ENCODE results near the gene MEOX1. TPM values are rescaled to one million over a fixed set of nuclear protein-coding genes. Genes with fewer than 3 reads are reported as not detected.

MEOX1 gene
- total RNA-seq, 2 donors from 2014 or later: 0.64 to 4.1 TPM

DNA sequence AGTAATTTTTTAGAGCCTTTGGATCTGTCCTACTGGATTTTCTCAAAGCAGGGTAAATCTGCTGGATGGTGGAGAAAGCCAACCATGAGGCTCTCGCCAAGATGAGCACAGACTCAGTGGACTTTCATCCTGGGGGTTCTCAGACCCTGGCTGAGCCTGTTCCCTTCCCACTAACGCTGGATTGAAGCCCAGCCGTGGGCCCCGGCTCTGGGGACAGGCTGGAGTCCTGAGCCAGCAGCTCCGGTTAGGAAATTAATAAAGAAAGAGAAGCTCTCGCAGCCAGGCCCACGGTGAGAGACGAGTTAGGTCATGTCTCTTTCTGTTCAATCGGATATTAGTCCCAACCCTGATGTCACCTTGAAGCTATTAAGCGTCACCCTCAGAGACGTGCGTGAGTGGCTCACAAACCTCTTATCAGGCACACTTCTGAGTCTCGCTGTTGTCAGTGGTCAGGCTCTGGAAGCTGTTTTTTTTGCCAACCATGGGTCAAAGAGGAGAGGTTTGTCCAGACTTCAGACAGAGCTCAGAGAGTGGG, 27.1 kb downstream of the MEOX1 start:
- intact Hi-C loops (cut with DNase I): loop anchor here (10.0 kb wide), 1 partner anchor 60 kb away; no protein-coding TSS in a partner anchor
- Histone ChIP-seq H3K9me3 (no peaks in the 10 kb centered on the region), H3K4me3 (no peak overlapping the region), H3K27ac (no peak overlapping the region), H3K9ac (ENCODE audit: low read depth in 2 of 2, low read length in 2 of 2) (no peak overlapping the region), H3K4me1 (no peaks in the 10 kb centered on the region), H3K36me3 (no peaks in the 10 kb centered on the region), H3K27me3 (no peaks in the 10 kb centered on the region)
- no peak for TF ChIP-seq CTCF (IDR thresholded peaks at IDR 0.05)
- no peak for DNase-seq

DNA sequence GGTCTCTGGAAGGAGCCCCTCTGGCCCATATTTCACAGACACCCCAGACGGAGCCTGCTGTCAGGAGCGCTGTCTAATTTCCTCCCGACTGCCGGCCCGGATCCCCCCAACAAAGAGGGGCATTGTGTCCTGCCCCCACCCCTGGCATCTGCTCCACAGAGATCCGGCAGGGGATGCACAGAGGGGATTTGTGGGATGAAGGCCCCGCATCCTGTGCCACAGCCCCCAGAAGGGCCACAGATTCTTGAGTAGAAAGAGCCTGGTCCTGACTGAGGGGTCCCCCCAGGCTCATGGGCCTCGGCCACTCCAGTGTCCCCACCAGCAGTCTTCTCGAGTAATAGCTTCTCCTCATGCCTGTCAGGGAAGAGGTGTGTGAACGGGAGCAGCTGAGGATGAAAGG, 29.5 kb downstream of the MEOX1 start:
- Histone ChIP-seq H3K4me3 (no peak overlapping the region), H3K9me3 (no peaks in the 10 kb centered on the region), H3K9ac (ENCODE audit: low read depth in 2 of 2, low read length in 2 of 2) (no peak overlapping the region), H3K36me3 (no peaks in the 10 kb centered on the region), H3K27me3 (no peaks in the 10 kb centered on the region), H3K27ac (no peak overlapping the region), H3K4me1 (no peaks in the 10 kb centered on the region)
- intact Hi-C loops (cut with DNase I): loop anchor here (10.0 kb wide), 1 partner anchor 63 kb away; no protein-coding TSS in a partner anchor
- DNase-seq: no peak
- TF ChIP-seq CTCF (IDR thresholded peaks at IDR 0.05): no peak

- H3K4me3 ChIP-seq: no peak overlapping the region
- H3K4me1 ChIP-seq: no peaks in the 10 kb centered on the region
- DNase-seq: no peak
- intact Hi-C loops (cut with DNase I): loop anchor here (10.0 kb wide), 1 partner anchor 63 kb away; no protein-coding TSS in a partner anchor
- no peaks in the 10 kb centered on the region for H3K27me3 ChIP-seq
- H3K9ac ChIP-seq (ENCODE audit: low read depth in 2 of 2, low read length in 2 of 2): no peak overlapping the region
- H3K27ac ChIP-seq: no peak overlapping the region
- H3K36me3 ChIP-seq: no peaks in the 10 kb centered on the region
- no peaks in the 10 kb centered on the region for H3K9me3 ChIP-seq
- no peak for TF ChIP-seq CTCF (IDR thresholded peaks at IDR 0.05)
Observed at GRCh38 chr17:43631429-43631828, 30.3 kb downstream of the MEOX1 start.

DNA sequence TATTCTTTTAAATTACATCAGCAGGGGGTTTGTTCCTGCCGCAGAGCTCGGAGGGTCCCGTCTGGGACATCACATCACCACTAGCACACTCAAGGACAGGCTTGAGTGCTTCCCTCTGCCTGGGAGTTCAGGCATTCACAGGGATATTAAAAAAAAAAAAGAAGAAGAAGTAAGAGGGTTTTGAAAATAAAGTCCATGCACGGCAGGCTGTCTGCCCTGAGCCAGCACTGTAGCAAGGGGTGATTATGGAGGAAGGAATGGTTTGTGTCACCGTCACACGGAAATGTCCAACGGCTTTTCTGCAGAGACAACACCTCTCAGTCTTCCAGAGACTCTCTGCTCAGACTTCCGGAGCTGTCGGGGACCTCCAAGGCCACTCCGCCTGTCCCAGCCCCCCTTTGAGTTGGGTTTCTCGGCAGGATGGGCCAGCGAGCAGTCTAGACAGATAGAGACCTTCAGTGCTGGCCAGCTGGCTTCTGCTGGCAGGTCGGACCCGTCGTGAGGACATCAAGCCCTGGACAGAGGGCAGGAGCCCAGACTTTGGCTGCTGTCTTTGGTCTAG, 33.6 kb downstream of the MEOX1 start:
- intact Hi-C loops (cut with DNase I): no loop called here
- TF ChIP-seq CTCF (IDR thresholded peaks at IDR 0.05): no peak
- no peak overlapping the region for H3K9ac ChIP-seq (ENCODE audit: low read depth in 2 of 2, low read length in 2 of 2)
- no peaks in the 10 kb centered on the region for H3K9me3 ChIP-seq
- no peak overlapping the region for H3K4me3 ChIP-seq
- DNase-seq: no peak
- no peaks in the 10 kb centered on the region for H3K4me1 ChIP-seq
- H3K36me3 ChIP-seq: no peaks in the 10 kb centered on the region
- H3K27me3 ChIP-seq: no peaks in the 10 kb centered on the region
- no peak overlapping the region for H3K27ac ChIP-seq

DNA sequence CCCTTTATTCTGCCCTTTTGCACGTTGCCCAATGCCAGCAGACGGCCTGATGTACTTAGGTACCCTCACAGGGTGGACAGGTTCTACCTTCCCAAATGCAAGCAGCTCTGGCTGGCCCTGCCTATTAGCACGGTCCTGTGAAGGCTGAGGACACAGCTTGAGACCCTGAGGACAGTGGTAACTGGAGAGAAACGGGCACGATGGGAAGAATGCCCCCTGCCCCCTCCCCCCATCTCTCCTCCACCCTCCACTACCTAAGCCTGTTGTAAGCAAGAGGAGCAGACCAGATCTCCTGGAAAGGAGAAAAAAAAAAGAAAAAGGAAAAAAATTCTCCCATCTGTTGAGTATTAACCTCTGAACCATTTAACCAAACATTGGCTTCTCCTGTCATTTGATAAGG, 34.1 kb downstream of the MEOX1 start:
- intact Hi-C loops (cut with DNase I): no loop called here
- Histone ChIP-seq H3K9me3 (no peaks in the 10 kb centered on the region), H3K4me1 (no peaks in the 10 kb centered on the region), H3K9ac (ENCODE audit: low read depth in 2 of 2, low read length in 2 of 2) (no peak overlapping the region), H3K4me3 (no peak overlapping the region), H3K36me3 (no peaks in the 10 kb centered on the region), H3K27me3 (no peaks in the 10 kb centered on the region), H3K27ac (no peak overlapping the region)
- no peak for TF ChIP-seq CTCF (IDR thresholded peaks at IDR 0.05)
- DNase-seq: no peak
